GM23338 (cell line): ENCODE data around the gene SIRT3. TPM values are rescaled to one million over a fixed set of nuclear protein-coding genes. Genes with fewer than 3 reads are reported as not detected.

ENCODE experiments used
- ATAC-seq: fragments of 200-7000 bp; cut with Tn5 transposase; 3 replicates; pipeline ENCODE4 v1.9.1; 2020
- DNase-seq: peaks from one replicate; pipeline ENCODE4 v3.0.0-alpha.2; 2015; ENCODE audit warnings: low spot score
- H2AFZ ChIP-seq: fragments of 200-600 bp; sonication (generic); 2 replicates; pipeline ENCODE4 v1.8.0; 2016; ENCODE audit warnings: antibody characterized with exemption, mild to moderate bottlenecking, moderate library complexity
- H3F3A ChIP-seq: fragments of 200-600 bp; sonication (generic); replicated peaks from 2 replicates; pipeline ENCODE4 v1.8.0; 2017; ENCODE audit warnings: antibody characterized with exemption, mixed run types, low read depth
- H3K27ac ChIP-seq: fragments of 200-600 bp; sonication (generic); 2 replicates; pipeline ENCODE4 v1.6.1; 2016; ENCODE audit warnings: low read depth
- H3K27me3 ChIP-seq: fragments of 200-600 bp; sonication (generic); 2 replicates; pipeline ENCODE4 v1.8.0; 2016; ENCODE audit warnings: mild to moderate bottlenecking, mixed run types, moderate library complexity; ENCODE audit not compliant: insufficient read depth
- H3K36me3 ChIP-seq: fragments of 200-600 bp; sonication (generic); 2 replicates; pipeline ENCODE4 v1.8.0; 2016; ENCODE audit warnings: mild to moderate bottlenecking; ENCODE audit not compliant: insufficient read depth
- H3K4me1 ChIP-seq: fragments of 200-600 bp; sonication (generic); 2 replicates; pipeline ENCODE4 v1.8.0; 2016; ENCODE audit warnings: mild to moderate bottlenecking, moderate library complexity; ENCODE audit not compliant: insufficient read depth
- H3K4me2 ChIP-seq: fragments of 200-600 bp; sonication (generic); 2 replicates; pipeline ENCODE4 v1.7.1; 2017; ENCODE audit warnings: mixed run types
- H3K4me3 ChIP-seq: fragments of 200-600 bp; sonication (generic); 2 replicates; pipeline ENCODE4 v1.6.1; 2016; ENCODE audit warnings: mixed run types
- H3K79me2 ChIP-seq: fragments of 200-600 bp; sonication (generic); replicated peaks from 2 replicates; pipeline ENCODE4 v1.8.0; 2017; ENCODE audit warnings: mild to moderate bottlenecking; ENCODE audit not compliant: insufficient read depth
- H3K9me2 ChIP-seq: fragments of 200-600 bp; sonication (generic); 2 replicates; pipeline ENCODE4 v1.8.0; 2017; ENCODE audit not compliant: insufficient read depth
- H4K20me1 ChIP-seq: fragments of 200-600 bp; sonication (generic); replicated peaks from 2 replicates; pipeline ENCODE4 v1.8.0; 2017; ENCODE audit warnings: mild to moderate bottlenecking; ENCODE audit not compliant: insufficient read depth
- H3K27ac Mint-ChIP-seq: 2 replicates; pipeline ENCODE4 v1.8.0; 2020; ENCODE audit warnings: inconsistent platforms, mild to moderate bottlenecking, moderate library complexity, mixed read lengths
- H3K27me3 Mint-ChIP-seq: 3 replicates; pipeline ENCODE4 v1.8.0; 2022; ENCODE audit warnings: low read depth, mild to moderate bottlenecking, moderate library complexity, mixed read lengths, inconsistent platforms; ENCODE audit not compliant: insufficient read depth, poor library complexity
- H3K36me3 Mint-ChIP-seq: 3 replicates; pipeline ENCODE4 v1.8.0; 2021; ENCODE audit warnings: low read depth, mild to moderate bottlenecking, inconsistent platforms, moderate library complexity, mixed read lengths
- H3K4me1 Mint-ChIP-seq: 3 replicates; pipeline ENCODE4 v1.8.0; 2020; ENCODE audit warnings: mild to moderate bottlenecking, inconsistent platforms, mixed read lengths
- H3K4me3 Mint-ChIP-seq: 3 replicates; pipeline ENCODE4 v1.8.0; 2021; ENCODE audit warnings: moderate library complexity, mild to moderate bottlenecking, inconsistent platforms, mixed read lengths
- H3K9me3 Mint-ChIP-seq: 3 replicates; pipeline ENCODE4 v1.8.0; 2020; ENCODE audit warnings: moderate library complexity, mild to moderate bottlenecking, inconsistent platforms, mixed read lengths
- EZH2 ChIP-seq: fragments of 200-600 bp; sonication (generic); IDR thresholded peaks from one replicate; pipeline ENCODE4 v1.8.0; 2017; ENCODE audit warnings: antibody characterized with exemption, mild to moderate bottlenecking, low read depth; ENCODE audit not compliant: unreplicated experiment
- EZH2phosphoT487 ChIP-seq: fragments of 200-600 bp; sonication (generic); IDR thresholded peaks from one replicate; pipeline ENCODE4 v1.8.1; 2018; ENCODE audit warnings: antibody characterized with exemption; ENCODE audit not compliant: unreplicated experiment
- JUNB ChIP-seq: IDR thresholded peaks from one replicate; pipeline ENCODE4 v1.6.1; 2016; ENCODE audit warnings: antibody characterized with exemption; ENCODE audit not compliant: unreplicated experiment
- POLR2AphosphoS5 ChIP-seq: IDR thresholded peaks from 2 replicates; pipeline ENCODE4 v1.6.1; 2016; ENCODE audit warnings: antibody characterized with exemption, low read depth
- STAT1 ChIP-seq: IDR thresholded peaks from one replicate; pipeline ENCODE4 v1.6.1; 2016; ENCODE audit warnings: antibody characterized with exemption; ENCODE audit not compliant: unreplicated experiment
- ZNF331 ChIP-seq: fragments of 250-450 bp; sonication (Bioruptor Pico); IDR thresholded peaks from 2 replicates; pipeline ENCODE4 v1.5.0; 2020; ENCODE audit warnings: low read depth, mild to moderate bottlenecking, moderate library complexity
- ZNF462 ChIP-seq: fragments of 250-450 bp; sonication (Bioruptor Pico); IDR thresholded peaks from 2 replicates; pipeline ENCODE4 v1.5.0; 2020; ENCODE audit warnings: mild to moderate bottlenecking, moderate library complexity
- polyA plus RNA-seq: library from polyadenylated mRNA; unstranded; fragments of >200 nt; fragmentation: Nextera tagmentation; extraction: Ambion mirVana; gene quantifications from 2 replicates; pipeline ENCODE4 v1.2.1, GENCODE V29; 2016
- total RNA-seq: library from RNA; depleted of rRNA; stranded (reverse); fragments of >200 nt; shearing (Covaris generic); gene quantifications from 2 replicates; pipeline ENCODE4 v1.2.3, GENCODE V29; 2014
- TF ChIP-seq, protein P1 (sequence below): IDR thresholded peaks from 2 replicates; pipeline ENCODE4 v1.6.1; 2016; ENCODE audit warnings: antibody characterized with exemption

The SIRT3 gene
- total and polyA plus RNA-seq, 2 experiments from 2014 or later = 7.0 to 11.4 TPM

- TF ChIP-seq ZNF462 (CRISPR knock-in tag) (no peak), EZH2phosphoT487 (no peak)
Observed at GRCh38 chr11:282171-282570, 46.0 kb upstream of the SIRT3 start (continued).

DNA sequence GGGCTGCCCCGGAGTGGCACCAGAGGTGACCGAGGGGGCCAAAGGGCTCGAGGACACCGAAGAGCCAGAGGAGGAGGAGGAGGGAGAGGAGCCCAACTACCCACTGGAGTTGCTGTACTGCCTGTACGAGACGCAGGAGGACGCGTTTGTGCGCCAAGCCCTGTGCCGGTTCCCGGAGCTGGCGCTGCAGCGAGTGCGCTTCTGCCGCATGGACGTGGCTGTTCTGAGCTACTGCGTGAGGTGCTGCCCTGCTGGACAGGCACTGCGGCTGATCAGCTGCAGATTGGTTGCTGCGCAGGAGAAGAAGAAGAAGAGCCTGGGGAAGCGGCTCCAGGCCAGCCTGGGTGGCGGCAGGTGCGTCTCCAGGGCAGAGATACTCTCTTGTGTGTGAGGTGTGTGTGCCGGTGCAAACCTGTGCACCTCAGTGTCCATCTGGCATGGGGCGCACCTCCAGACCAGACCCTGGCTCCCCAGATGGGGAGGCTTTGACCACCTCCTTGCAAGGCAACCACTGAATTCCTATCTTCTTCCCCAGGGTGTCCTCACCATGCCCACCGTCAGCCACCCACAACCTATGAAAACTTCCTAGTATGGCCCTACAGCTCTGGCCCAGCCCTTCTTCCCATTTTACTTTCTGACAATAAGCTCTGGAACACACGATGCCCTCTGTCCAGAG lies 45.5 kb upstream of the SIRT3 start:
- Histone ChIP-seq H3K4me1 (no peaks in the 10 kb centered on the region), H4K20me1 (no peaks in the 10 kb centered on the region), H3K9me2 (no peaks in the 10 kb centered on the region), H3K4me3 (no peak overlapping the region), H3F3A (no peaks in the 10 kb centered on the region; the same call in 1 of the 2 replicates), H2AFZ (no peak overlapping the region), H3K27me3 (peaks cover 60% of the 10 kb centered on the region), H3K36me3 (no peaks in the 10 kb centered on the region), H3K79me2 (no peaks in the 10 kb centered on the region), H3K4me2 (no peak overlapping the region), H3K27ac (no peak overlapping the region)
- H3K27ac Mint-ChIP-seq = no peak overlapping the region
- no peak overlapping the region; the same call in 2 of the 3 replicates for H3K4me3 Mint-ChIP-seq
- DNase-seq = no peak
- peaks cover 24% of the 10 kb centered on the region for H3K4me1 Mint-ChIP-seq
- no peaks in the 10 kb centered on the region for H3K9me3 Mint-ChIP-seq
- ATAC-seq = no peak
- H3K36me3 Mint-ChIP-seq = no peaks in the 10 kb centered on the region; the same call in 2 of the 3 replicates
- peaks cover 59% of the 10 kb centered on the region for H3K27me3 Mint-ChIP-seq
- TF ChIP-seq JUNB = no peak
- TF ChIP-seq ZNF331 (CRISPR knock-in tag) = no peak
- TF ChIP-seq POLR2AphosphoS5 = no peak
- TF ChIP-seq, protein P1, sequence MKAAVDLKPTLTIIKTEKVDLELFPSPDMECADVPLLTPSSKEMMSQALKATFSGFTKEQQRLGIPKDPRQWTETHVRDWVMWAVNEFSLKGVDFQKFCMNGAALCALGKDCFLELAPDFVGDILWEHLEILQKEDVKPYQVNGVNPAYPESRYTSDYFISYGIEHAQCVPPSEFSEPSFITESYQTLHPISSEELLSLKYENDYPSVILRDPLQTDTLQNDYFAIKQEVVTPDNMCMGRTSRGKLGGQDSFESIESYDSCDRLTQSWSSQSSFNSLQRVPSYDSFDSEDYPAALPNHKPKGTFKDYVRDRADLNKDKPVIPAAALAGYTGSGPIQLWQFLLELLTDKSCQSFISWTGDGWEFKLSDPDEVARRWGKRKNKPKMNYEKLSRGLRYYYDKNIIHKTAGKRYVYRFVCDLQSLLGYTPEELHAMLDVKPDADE = no peak
- no peak for TF ChIP-seq STAT1
- no peak for TF ChIP-seq ZNF462 (CRISPR knock-in tag)
- no peak for TF ChIP-seq EZH2
